SK-N-SH treated with all-trans-retinoic acid at 6 μM for 48 hours (cell line): Measurements from ENCODE around the gene IGF1R.

ENCODE experiments used
- ARNTL ChIP-seq: fragments of 450-650 bp; formaldehyde crosslinking; IDR thresholded peaks from 2 replicates; pipeline ENCODE4 v1.5.0; 2020; ENCODE audit warnings: low read depth, mild to moderate bottlenecking, moderate library complexity, borderline replicate concordance
- OSR1 ChIP-seq: fragments of 250-450 bp; sonication (Bioruptor Pico); IDR thresholded peaks from 2 replicates; pipeline ENCODE4 v1.8.0; 2022; ENCODE audit warnings: moderate library complexity, mild to moderate bottlenecking, inconsistent platforms
- RARB ChIP-seq: fragments of 250-450 bp; sonication (Bioruptor Pico); IDR thresholded peaks from 2 replicates; pipeline ENCODE4 v1.8.0; 2021; ENCODE audit warnings: mild to moderate bottlenecking, moderate library complexity
- TOX ChIP-seq: fragments of 250-450 bp; sonication (Bioruptor Pico); IDR thresholded peaks from 2 replicates; pipeline ENCODE4 v1.8.0; 2021; ENCODE audit warnings: mild to moderate bottlenecking, moderate library complexity, borderline replicate concordance
- ZFP30 ChIP-seq: fragments of 450-650 bp; formaldehyde crosslinking; IDR thresholded peaks from 2 replicates; pipeline ENCODE4 v1.5.0; 2022; ENCODE audit warnings: mild to moderate bottlenecking, moderate library complexity
- ZNF70 ChIP-seq: fragments of 450-650 bp; formaldehyde crosslinking; IDR thresholded peaks from 2 replicates; pipeline ENCODE4 v1.5.0; 2020; ENCODE audit warnings: mild to moderate bottlenecking, moderate library complexity
- TF ChIP-seq, protein P1 (sequence below): fragments of 250-450 bp; sonication (Bioruptor Pico); IDR thresholded peaks from 2 replicates; pipeline ENCODE4 v1.5.0; 2020; ENCODE audit warnings: mild to moderate bottlenecking, moderate library complexity
- TF ChIP-seq, protein P2 (sequence below): fragments of 250-450 bp; sonication (Bioruptor Pico); IDR thresholded peaks from 2 replicates; pipeline ENCODE4 v1.8.0; 2020; ENCODE audit warnings: mild to moderate bottlenecking, moderate library complexity, borderline replicate concordance

DNA sequence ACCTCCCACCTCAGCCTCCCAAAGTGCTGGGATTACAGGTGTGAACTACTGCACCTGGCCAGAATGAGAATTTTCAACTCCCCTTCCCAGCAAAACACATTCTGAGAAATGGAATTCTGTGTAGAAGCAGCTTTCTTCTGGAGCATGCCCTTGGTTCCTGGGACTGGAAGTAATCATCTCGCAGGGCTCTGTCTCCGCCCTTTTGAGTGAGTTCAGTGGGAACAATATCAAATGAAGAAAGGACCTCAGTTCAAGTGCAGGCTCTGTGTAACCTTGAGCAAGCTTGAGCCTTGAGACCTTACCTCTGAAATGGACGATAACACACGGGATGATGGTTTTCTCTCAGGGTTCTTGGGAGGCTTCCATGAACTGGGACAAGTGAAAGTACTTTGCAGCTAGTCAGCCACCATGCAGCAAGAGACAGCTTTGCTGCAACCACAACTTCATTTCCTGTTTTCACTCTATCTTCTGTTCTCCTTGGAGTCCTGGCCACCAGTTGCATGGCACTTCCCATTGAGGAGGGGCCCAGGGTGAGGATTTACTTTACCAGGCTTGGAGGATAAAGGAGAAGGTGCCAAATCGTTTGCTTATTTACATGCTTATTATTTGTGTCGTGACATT is 35.7 kb upstream of the IGF1R start:
- TF ChIP-seq OSR1 (CRISPR knock-in tag) (no peak), RARB (CRISPR knock-in tag) (no peak), ARNTL (CRISPR knock-in tag) (no peak), ZNF70 (CRISPR knock-in tag) (no peak), TOX (no peak), ZFP30 (CRISPR knock-in tag) (no peak)
- TF ChIP-seq, protein P1, sequence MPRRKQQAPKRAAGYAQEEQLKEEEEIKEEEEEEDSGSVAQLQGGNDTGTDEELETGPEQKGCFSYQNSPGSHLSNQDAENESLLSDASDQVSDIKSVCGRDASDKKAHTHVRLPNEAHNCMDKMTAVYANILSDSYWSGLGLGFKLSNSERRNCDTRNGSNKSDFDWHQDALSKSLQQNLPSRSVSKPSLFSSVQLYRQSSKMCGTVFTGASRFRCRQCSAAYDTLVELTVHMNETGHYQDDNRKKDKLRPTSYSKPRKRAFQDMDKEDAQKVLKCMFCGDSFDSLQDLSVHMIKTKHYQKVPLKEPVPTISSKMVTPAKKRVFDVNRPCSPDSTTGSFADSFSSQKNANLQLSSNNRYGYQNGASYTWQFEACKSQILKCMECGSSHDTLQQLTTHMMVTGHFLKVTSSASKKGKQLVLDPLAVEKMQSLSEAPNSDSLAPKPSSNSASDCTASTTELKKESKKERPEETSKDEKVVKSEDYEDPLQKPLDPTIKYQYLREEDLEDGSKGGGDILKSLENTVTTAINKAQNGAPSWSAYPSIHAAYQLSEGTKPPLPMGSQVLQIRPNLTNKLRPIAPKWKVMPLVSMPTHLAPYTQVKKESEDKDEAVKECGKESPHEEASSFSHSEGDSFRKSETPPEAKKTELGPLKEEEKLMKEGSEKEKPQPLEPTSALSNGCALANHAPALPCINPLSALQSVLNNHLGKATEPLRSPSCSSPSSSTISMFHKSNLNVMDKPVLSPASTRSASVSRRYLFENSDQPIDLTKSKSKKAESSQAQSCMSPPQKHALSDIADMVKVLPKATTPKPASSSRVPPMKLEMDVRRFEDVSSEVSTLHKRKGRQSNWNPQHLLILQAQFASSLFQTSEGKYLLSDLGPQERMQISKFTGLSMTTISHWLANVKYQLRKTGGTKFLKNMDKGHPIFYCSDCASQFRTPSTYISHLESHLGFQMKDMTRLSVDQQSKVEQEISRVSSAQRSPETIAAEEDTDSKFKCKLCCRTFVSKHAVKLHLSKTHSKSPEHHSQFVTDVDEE (CRISPR knock-in tag): no peak
- TF ChIP-seq, protein P2, sequence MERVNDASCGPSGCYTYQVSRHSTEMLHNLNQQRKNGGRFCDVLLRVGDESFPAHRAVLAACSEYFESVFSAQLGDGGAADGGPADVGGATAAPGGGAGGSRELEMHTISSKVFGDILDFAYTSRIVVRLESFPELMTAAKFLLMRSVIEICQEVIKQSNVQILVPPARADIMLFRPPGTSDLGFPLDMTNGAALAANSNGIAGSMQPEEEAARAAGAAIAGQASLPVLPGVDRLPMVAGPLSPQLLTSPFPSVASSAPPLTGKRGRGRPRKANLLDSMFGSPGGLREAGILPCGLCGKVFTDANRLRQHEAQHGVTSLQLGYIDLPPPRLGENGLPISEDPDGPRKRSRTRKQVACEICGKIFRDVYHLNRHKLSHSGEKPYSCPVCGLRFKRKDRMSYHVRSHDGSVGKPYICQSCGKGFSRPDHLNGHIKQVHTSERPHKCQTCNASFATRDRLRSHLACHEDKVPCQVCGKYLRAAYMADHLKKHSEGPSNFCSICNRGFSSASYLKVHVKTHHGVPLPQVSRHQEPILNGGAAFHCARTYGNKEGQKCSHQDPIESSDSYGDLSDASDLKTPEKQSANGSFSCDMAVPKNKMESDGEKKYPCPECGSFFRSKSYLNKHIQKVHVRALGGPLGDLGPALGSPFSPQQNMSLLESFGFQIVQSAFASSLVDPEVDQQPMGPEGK (CRISPR knock-in tag): no peak
